Tibial artery (tissue), 4 donors: ENCODE results near the gene PGGHG.
"Not testable (repeated sequence)": the region's sequence is repeated elsewhere in the genome, so short reads cannot be mapped to it uniquely, and the experiment has no call there.

Source experiments
- DNase-seq, 2 donors: peaks; one replicate each; pipeline ENCODE4 v3.0.0-alpha.2; 2019
- H3K27ac ChIP-seq, 2 donors: fragments of 200-600 bp; sonication (generic) in 1 of 2; 1 replicate in 1 of 2; 2 replicates in 1 of 2; pipeline ENCODE4 v1.5.1; 2018 to 2019; ENCODE audit warnings: mild to moderate bottlenecking in 1 of 2
- H3K27me3 ChIP-seq, 2 donors: fragments of 200-600 bp; sonication (generic) in 1 of 2; one replicate each; pipeline versions ENCODE4 v1.5.1 to v1.6.0; 2016 to 2019
- H3K36me3 ChIP-seq, 3 donors: fragments of 200-600 bp; sonication (generic) in 2 of 3; one replicate each; pipeline ENCODE4 v1.5.1; 2016 to 2019; ENCODE audit warnings: mild to moderate bottlenecking in 2 of 3
- H3K4me1 ChIP-seq, 4 donors: fragments of 200-600 bp; sonication (generic) in 2 of 4; 1 replicate in 3 of 4; 2 replicates in 1 of 4; pipeline ENCODE4 v1.5.1; 2016 to 2019
- H3K4me3 ChIP-seq, 2 donors: fragments of 200-600 bp; sonication (generic) in 1 of 2; 1 replicate in 1 of 2; 2 replicates in 1 of 2; pipeline ENCODE4 v1.5.1; 2018 to 2019; ENCODE audit warnings: mild to moderate bottlenecking in 2 of 2
- H3K9me3 ChIP-seq, 3 donors: fragments of 200-600 bp; sonication (generic) in 1 of 3; one replicate each; pipeline ENCODE4 v1.5.1; 2016 to 2019
- intact Hi-C: fragments of 100-400 bp; cut with DNase I; formaldehyde crosslinking; loops from one replicate; pipeline ENCODE4 v1.15.0; 2023; ENCODE audit warnings: low total_unique reads
- TF ChIP-seq, protein P1 (sequence below), 2 experiments: fragments of 200-600 bp in 1 of 2; fragments of 450-650 bp in 1 of 2; IDR thresholded peaks; one replicate each; pipeline ENCODE4 v1.5.1; 2017 to 2019; ENCODE audit warnings: antibody characterized with exemption in 2 of 2, mild to moderate bottlenecking in 1 of 2, moderate library complexity in 1 of 2

PGGHG gene

DNA sequence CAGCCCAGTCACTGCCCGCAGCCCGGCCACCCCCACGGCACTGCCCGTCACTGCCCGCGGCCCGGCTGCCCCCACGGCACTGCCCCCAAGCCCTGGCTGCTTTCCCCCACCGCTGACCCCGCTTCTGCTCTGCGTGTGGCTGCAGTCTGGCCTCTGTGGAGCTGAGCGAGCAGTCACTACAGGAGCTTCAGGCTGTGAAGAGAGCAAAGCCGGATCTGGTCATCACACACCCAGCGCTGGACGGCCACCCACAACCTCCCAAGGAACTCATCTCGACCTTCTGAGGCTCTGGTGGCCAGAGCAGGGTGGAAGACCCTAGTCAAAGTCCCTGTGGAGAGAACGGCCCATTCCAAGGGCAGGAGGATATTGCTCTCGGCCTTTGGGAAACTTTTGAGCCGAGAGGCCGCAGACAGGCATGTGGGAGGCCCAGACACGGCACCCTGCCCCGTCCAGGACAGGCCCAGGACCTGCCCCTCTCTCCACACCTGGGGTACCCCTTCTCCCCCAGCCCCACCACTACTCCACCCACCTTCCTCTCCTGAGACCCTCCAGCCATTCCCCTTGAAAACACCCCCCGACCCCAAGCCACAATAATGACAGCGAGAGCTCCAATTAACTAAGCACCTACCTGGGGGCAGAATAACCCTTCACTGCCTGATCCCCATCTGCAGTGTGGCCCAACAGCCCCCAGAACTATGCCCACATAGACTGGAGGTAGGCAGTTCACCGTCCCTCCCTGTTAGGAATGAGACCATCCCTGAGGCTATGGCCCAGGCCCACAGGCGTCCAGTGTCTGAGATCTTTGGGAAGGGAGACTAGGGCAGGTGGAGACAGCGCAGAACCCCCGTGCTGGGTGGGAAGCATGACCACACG lies 3.7 kb upstream of the PGGHG start:
- Histone ChIP-seq H3K36me3 (no peaks in the 10 kb centered on the region), H3K27me3 (peaks cover 0 to 60% of the 10 kb centered on the region in 2 donors), H3K27ac (no peak overlapping the region), H3K4me1 (peaks cover 0 to 34% (median 24%) of the 10 kb centered on the region in 4 donors), H3K9me3 (no peaks in the 10 kb centered on the region), H3K4me3 (no peak overlapping the region)
- DNase-seq: peak in 1 of 2 donors; percentile 49
- TF ChIP-seq, protein P1, sequence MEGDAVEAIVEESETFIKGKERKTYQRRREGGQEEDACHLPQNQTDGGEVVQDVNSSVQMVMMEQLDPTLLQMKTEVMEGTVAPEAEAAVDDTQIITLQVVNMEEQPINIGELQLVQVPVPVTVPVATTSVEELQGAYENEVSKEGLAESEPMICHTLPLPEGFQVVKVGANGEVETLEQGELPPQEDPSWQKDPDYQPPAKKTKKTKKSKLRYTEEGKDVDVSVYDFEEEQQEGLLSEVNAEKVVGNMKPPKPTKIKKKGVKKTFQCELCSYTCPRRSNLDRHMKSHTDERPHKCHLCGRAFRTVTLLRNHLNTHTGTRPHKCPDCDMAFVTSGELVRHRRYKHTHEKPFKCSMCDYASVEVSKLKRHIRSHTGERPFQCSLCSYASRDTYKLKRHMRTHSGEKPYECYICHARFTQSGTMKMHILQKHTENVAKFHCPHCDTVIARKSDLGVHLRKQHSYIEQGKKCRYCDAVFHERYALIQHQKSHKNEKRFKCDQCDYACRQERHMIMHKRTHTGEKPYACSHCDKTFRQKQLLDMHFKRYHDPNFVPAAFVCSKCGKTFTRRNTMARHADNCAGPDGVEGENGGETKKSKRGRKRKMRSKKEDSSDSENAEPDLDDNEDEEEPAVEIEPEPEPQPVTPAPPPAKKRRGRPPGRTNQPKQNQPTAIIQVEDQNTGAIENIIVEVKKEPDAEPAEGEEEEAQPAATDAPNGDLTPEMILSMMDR (IDR thresholded peaks at IDR 0.05): no peak
- intact Hi-C loops: no loop called here

DNA sequence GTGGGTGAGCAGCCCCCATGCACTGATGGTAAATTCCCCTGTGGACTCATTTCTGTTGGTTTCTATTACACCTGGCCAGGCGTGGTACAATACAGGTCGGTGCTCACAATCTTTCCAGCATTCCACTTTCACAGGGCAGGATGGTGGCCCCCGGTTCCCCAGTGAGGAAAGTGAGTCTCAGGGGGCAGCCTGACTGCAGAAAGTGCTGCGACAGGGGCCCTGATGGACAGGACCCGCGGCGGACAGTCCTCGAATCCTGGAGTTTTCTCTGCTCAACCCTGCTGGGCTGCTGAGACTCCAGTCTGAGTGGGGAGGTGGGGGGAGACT lies 3.1 kb upstream of the PGGHG start:
- peak in 1 of 2 donors; percentile 43 for DNase-seq
- intact Hi-C loops: no loop called here
- H3K4me1 ChIP-seq: peaks cover 0 to 28% (median 23%) of the 10 kb centered on the region in 4 donors
- H3K4me3 ChIP-seq: no peak overlapping the region
- peaks cover 0 to 54% of the 10 kb centered on the region in 2 donors for H3K27me3 ChIP-seq
- no peaks in the 10 kb centered on the region for H3K9me3 ChIP-seq
- peaks cover 0 to 3% (median 0%) of the 10 kb centered on the region in 3 donors for H3K36me3 ChIP-seq
- TF ChIP-seq, protein P1 (IDR thresholded peaks at IDR 0.05): no peak
- H3K27ac ChIP-seq: no peak overlapping the region

DNA sequence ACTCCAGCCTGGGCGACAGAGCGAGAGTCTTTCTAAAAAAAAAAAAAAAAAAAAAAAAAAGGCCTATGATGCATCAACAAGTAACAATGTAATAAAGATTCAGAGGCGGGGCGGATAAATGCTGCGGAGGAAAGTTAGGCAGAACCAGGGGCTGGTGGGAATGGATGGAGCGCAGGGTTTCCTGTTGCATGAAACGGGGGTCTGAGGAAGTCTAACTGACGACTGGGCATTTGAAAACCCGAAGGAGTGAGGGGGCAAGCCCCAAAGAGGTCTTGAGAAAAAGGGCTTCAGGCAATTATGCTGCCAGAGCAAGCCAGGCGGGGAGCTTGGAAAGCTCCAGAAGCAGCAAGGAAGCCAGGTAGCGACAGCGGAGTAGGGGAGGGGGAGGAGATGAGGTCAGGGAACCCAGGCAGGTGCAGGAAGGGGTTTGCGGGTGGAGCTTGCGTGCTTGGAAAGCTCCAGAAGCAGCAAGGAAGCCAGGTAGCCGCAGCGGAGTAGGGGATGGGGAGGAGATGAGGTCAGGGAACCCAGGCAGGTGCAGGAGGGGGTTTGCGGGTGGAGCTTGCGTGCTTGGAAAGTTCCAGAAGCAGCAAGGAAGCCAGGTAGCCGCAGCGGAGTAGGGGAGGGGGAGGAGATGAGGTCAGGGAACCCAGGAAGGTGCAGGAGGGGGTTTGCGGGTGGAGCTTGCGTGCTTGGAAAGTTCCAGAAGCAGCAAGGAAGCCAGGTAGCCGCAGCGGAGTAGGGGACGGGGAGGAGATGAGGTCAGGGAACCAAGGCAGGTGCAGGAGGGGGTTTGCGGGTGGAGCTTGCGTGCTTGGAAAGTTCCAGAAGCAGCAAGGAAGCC lies 1.7 kb upstream of the PGGHG start:
- Histone ChIP-seq H3K27me3 (peaks cover 0 to 41% of the 10 kb centered on the region in 2 donors), H3K4me1 (peaks cover 0 to 21% (median 18%) of the 10 kb centered on the region in 4 donors), H3K36me3 (peaks cover 0 to 11% (median 4%) of the 10 kb centered on the region in 3 donors)
- H3K9me3 ChIP-seq, H3K27ac ChIP-seq, intact Hi-C loops, H3K4me3 ChIP-seq: not testable (repeated sequence)
- peak in 1 of 2 donors; percentile 49 for DNase-seq

DNA sequence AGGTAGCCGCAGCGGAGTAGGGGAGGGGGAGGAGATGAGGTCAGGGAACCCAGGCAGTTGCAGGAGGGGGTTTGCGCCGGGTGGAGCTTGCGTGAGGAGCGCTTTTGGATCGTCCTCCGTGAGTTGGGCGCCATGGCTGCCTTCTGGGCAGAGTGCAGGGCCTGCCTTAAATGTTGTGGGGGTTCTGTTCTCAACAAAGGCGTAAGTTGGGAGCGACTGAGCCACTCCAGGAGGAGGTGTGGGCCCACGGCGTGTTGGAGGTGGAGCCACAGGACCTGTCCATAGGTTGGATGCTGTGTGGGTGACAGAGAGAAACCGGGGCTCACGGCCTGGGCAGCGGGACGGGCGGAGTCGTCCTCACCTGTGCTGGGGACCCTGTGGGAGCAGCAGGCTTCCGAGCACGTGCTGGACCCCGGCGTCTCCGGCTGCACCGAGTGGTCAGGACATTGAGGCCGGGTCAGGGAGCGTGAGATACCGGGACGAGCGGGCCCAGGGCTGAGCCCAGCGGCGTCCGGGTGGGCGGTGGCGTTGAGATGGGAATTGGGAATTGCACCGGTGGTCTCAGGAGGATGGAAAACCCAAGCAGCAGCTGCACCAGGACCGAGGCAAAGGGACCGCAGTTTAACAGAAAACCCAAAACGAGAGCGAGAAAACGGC lies 977 bp upstream of the PGGHG start:
- TF ChIP-seq, protein P1 (IDR thresholded peaks at IDR 0.05): no peak
- Histone ChIP-seq H3K36me3 (peaks cover 0 to 19% (median 5%) of the 10 kb centered on the region in 3 donors), H3K4me3 (peak overlapping the region; percentile 69 to 95), H3K27me3 (peaks cover 0 to 33% of the 10 kb centered on the region in 2 donors), H3K27ac (peak overlapping the region; percentile 57 to 79), H3K9me3 (no peaks in the 10 kb centered on the region), H3K4me1 (peaks cover 0 to 21% (median 18%) of the 10 kb centered on the region in 4 donors)
- peak; percentile 23 to 66 for DNase-seq
- intact Hi-C loops: no loop called here

DNA sequence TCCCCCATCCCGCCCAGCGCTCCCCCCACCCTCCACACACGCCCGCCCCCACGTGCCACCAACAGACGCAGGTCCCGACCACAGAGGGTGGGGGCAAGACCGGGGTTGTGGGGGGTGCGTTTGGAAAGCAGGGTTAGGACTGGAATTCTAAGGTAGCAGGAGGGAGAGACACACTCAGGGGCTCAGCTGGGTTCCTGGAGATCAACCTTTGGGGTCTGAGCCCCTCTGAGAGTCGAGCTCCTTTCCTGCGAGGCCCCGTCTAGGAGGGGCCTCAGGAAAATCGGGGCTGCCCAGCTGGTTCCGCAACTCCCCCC lies 429 bp downstream of the PGGHG start:
- Histone ChIP-seq H3K36me3 (peaks cover 0 to 33% (median 5%) of the 10 kb centered on the region in 3 donors), H3K27me3 (peaks cover 0 to 21% of the 10 kb centered on the region in 2 donors), H3K27ac (peak overlapping the region; percentile 67 to 79), H3K4me3 (peak overlapping the region; percentile 69 to 95), H3K4me1 (peaks cover 0 to 21% (median 18%) of the 10 kb centered on the region in 4 donors), H3K9me3 (no peaks in the 10 kb centered on the region)
- TF ChIP-seq, protein P1 (IDR thresholded peaks at IDR 0.05): no peak
- intact Hi-C loops: no loop called here
- DNase-seq: no peak
